GM21786 (cell line): ENCODE data around the gene SLX9.

ENCODE experiments used
- ATAC-seq: cut with Tn5 transposase; IDR thresholded peaks from one replicate; pipeline ENCODE4 v1.9.1; 2021; ENCODE audit not compliant: unreplicated experiment

SLX9 gene

GRCh38 chr21:44957901-44958451 is 18.1 kb downstream of the SLX9 start:
- ATAC-seq: no peak

GRCh38 chr21:44958471-44959191 is 18.8 kb downstream of the SLX9 start:
- no peak for ATAC-seq

GRCh38 chr21:44959376-44960091 is 19.7 kb downstream of the SLX9 start:
- ATAC-seq: no peak

- ATAC-seq: no peak
Observed at GRCh38 chr21:44960141-44961092, 20.6 kb downstream of the SLX9 start.

GRCh38 chr21:44962403-44962966 is 22.7 kb downstream of the SLX9 start:
- ATAC-seq: no peak

- ATAC-seq: no peak
Observed at GRCh38 chr21:44964381-44964780, 24.6 kb downstream of the SLX9 start.

- no peak for ATAC-seq
Observed at GRCh38 chr21:44965251-44966022, 25.6 kb downstream of the SLX9 start.

GRCh38 chr21:44966135-44967081 is 26.6 kb downstream of the SLX9 start:
- no peak for ATAC-seq

GRCh38 chr21:44967082-44968047 is 27.5 kb downstream of the SLX9 start:
- ATAC-seq: no peak

GRCh38 chr21:44969066-44969670 is 29.3 kb downstream of the SLX9 start:
- no peak for ATAC-seq

- ATAC-seq: no peak
Observed at GRCh38 chr21:44969931-44970755, 30.3 kb downstream of the SLX9 start.

- ATAC-seq: no peak
Observed at GRCh38 chr21:44970766-44971671, 31.2 kb downstream of the SLX9 start.

GRCh38 chr21:44971672-44971995 is 31.8 kb downstream of the SLX9 start:
- ATAC-seq: no peak

GRCh38 chr21:44972301-44972814 is 32.5 kb downstream of the SLX9 start:
- no peak for ATAC-seq

- ATAC-seq: no peak
Observed at GRCh38 chr21:44972821-44973220, 33.0 kb downstream of the SLX9 start.
